OCI-LY1 (cell line): ENCODE measurements around the gene KIRREL3.

Experiments
- H2AFZ ChIP-seq: fragments of 200-600 bp; sonication (generic), shearing (Covaris generic); 2 replicates; pipeline ENCODE4 v1.6.0; 2014; ENCODE audit warnings: antibody characterized with exemption, mild to moderate bottlenecking, low read length
- H3F3A ChIP-seq: fragments of 200-600 bp; sonication (generic), shearing (Covaris generic); 2 replicates; pipeline ENCODE4 v1.6.0; 2014; ENCODE audit warnings: mild to moderate bottlenecking, antibody characterized with exemption, low read length, moderate library complexity; ENCODE audit not compliant: insufficient read depth
- H3K27ac ChIP-seq: fragments of 200-600 bp; sonication (generic); 2 replicates; pipeline ENCODE4 v1.5.1; 2014; ENCODE audit warnings: low read length, mixed run types, mild to moderate bottlenecking, low read depth; ENCODE audit not compliant: poor library complexity, severe bottlenecking
- H3K27me3 ChIP-seq: fragments of 200-600 bp; sonication (generic); 2 replicates; pipeline ENCODE4 v1.6.0; 2014; ENCODE audit warnings: antibody characterized with exemption, mild to moderate bottlenecking, low read length, moderate library complexity; ENCODE audit not compliant: insufficient read depth
- H3K36me3 ChIP-seq: fragments of 200-600 bp; sonication (generic); 2 replicates; pipeline ENCODE4 v1.6.1; 2014; ENCODE audit warnings: mild to moderate bottlenecking, antibody characterized with exemption, low read length, moderate library complexity, mixed read lengths; ENCODE audit not compliant: insufficient read depth
- H3K4me1 ChIP-seq: fragments of 200-600 bp; sonication (generic); 2 replicates; pipeline ENCODE4 v1.5.1; 2014; ENCODE audit warnings: mild to moderate bottlenecking, low read length, moderate library complexity; ENCODE audit not compliant: insufficient read depth, severe bottlenecking
- H3K4me2 ChIP-seq: fragments of 200-600 bp; sonication (generic), shearing (Covaris generic); 2 replicates; pipeline ENCODE4 v1.6.1; 2014; ENCODE audit warnings: low read length
- H3K4me3 ChIP-seq: fragments of 200-600 bp; sonication (generic); 2 replicates; pipeline ENCODE4 v1.5.1; 2014; ENCODE audit warnings: low read length, low read depth, mild to moderate bottlenecking, mixed read lengths; ENCODE audit not compliant: poor library complexity, severe bottlenecking
- H3K79me2 ChIP-seq: fragments of 200-600 bp; shearing (Covaris generic); 2 replicates; pipeline ENCODE4 v1.6.1; 2016; ENCODE audit warnings: mixed run types, low read length, mixed read lengths; ENCODE audit not compliant: insufficient read depth
- H3K9ac ChIP-seq: fragments of 200-600 bp; sonication (generic), shearing (Covaris generic); 2 replicates; pipeline ENCODE4 v1.6.1; 2014; ENCODE audit warnings: mild to moderate bottlenecking, low read length, mixed read lengths
- H3K9me2 ChIP-seq: fragments of 200-600 bp; sonication (generic), shearing (Covaris generic); 2 replicates; pipeline ENCODE4 v1.6.1; 2014; ENCODE audit warnings: low read depth, mild to moderate bottlenecking, low read length, mixed read lengths
- H3K9me3 ChIP-seq: fragments of 200-600 bp; shearing (Covaris generic); 2 replicates; pipeline ENCODE4 v1.6.1; 2014; ENCODE audit warnings: low read length, mixed read lengths
- H4K20me1 ChIP-seq: fragments of 200-600 bp; sonication (generic), shearing (Covaris generic); 2 replicates; pipeline ENCODE4 v1.6.0; 2016; ENCODE audit warnings: mild to moderate bottlenecking, low read length; ENCODE audit not compliant: insufficient read depth
- EZH2 ChIP-seq: fragments of 200-600 bp; sonication (generic), shearing (Covaris generic); IDR thresholded peaks from 2 replicates; pipeline ENCODE4 v1.8.0; 2017; ENCODE audit warnings: borderline replicate concordance, mixed run types, mild to moderate bottlenecking, antibody characterized with exemption, low read length, moderate library complexity, mixed read lengths
- TF ChIP-seq, protein P1 (sequence below): fragments of 200-600 bp; sonication (generic), shearing (Covaris generic); IDR thresholded peaks from 2 replicates; pipeline ENCODE4 v1.5.1; 2017; ENCODE audit warnings: mild to moderate bottlenecking, antibody characterized with exemption, low read length, moderate library complexity, mixed read lengths

KIRREL3 gene

DNA sequence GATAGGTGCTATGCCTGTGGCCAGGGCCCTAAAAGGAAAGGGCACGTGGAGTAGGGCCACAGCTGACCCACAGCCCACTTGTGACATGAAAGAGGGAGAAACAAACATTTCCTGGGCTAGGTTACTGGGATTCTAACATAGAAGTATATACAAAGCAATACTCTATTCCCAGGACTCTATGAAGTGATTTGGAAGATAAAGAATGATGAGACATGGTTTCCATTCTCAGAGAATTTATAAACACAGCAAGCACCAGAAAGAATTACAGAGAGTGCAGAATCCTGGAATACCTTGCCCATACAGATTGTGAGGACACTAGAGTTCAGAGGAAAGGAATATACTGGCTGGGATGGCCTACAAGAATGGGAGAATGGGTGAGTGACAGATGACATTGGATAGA, 86.4 kb downstream of the KIRREL3 start:
- no peak overlapping the region for H3K9ac ChIP-seq
- no peak overlapping the region for H3K27ac ChIP-seq
- H3K9me3 ChIP-seq, result no peaks in the 10 kb centered on the region
- H3K4me2 ChIP-seq, result no peak overlapping the region
- no peak overlapping the region for H2AFZ ChIP-seq
- H3K36me3 ChIP-seq, result no peaks in the 10 kb centered on the region
- H3K4me3 ChIP-seq, result no peak overlapping the region
- H3K9me2 ChIP-seq, result no peaks in the 10 kb centered on the region
- TF ChIP-seq, protein P1, sequence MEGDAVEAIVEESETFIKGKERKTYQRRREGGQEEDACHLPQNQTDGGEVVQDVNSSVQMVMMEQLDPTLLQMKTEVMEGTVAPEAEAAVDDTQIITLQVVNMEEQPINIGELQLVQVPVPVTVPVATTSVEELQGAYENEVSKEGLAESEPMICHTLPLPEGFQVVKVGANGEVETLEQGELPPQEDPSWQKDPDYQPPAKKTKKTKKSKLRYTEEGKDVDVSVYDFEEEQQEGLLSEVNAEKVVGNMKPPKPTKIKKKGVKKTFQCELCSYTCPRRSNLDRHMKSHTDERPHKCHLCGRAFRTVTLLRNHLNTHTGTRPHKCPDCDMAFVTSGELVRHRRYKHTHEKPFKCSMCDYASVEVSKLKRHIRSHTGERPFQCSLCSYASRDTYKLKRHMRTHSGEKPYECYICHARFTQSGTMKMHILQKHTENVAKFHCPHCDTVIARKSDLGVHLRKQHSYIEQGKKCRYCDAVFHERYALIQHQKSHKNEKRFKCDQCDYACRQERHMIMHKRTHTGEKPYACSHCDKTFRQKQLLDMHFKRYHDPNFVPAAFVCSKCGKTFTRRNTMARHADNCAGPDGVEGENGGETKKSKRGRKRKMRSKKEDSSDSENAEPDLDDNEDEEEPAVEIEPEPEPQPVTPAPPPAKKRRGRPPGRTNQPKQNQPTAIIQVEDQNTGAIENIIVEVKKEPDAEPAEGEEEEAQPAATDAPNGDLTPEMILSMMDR, result no peak
- TF ChIP-seq EZH2, result no peak
- H3K27me3 ChIP-seq, result no peaks in the 10 kb centered on the region
- no peaks in the 10 kb centered on the region for H4K20me1 ChIP-seq
- H3K79me2 ChIP-seq, result no peaks in the 10 kb centered on the region
- H3K4me1 ChIP-seq, result no peaks in the 10 kb centered on the region
- no peaks in the 10 kb centered on the region for H3F3A ChIP-seq

GRCh38 chr11:126904520-126904919, 96.0 kb downstream of the KIRREL3 start:
- TF ChIP-seq, protein P1, result no peak
- TF ChIP-seq EZH2, result no peak
- H3K36me3 ChIP-seq, result no peaks in the 10 kb centered on the region
- H3K9ac ChIP-seq, result no peak overlapping the region

DNA sequence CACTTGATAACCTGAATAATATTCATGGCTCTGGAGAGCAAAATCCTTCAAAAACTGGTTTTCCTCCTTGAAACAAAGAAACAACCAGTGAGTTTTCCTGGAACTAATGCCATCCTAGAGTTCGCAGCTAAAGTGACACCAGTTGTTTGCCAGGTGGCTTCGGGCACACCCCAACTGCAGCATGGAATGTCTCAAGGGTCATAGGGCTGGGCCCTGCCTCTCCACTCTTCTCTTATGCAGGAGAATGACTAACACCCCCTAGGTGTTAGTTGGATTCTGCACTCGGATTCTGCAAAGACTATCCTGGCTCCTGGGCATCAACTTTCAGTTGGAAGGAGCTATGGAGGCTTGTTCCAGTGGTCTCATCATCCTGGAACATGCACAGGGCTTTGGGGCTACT, 98.8 kb downstream of the KIRREL3 start:
- H3K79me2 ChIP-seq, result no peaks in the 10 kb centered on the region
- H3K4me2 ChIP-seq, result no peak overlapping the region
- no peak overlapping the region for H3K9ac ChIP-seq
- no peaks in the 10 kb centered on the region for H3F3A ChIP-seq
- no peaks in the 10 kb centered on the region for H3K9me3 ChIP-seq
- H3K4me3 ChIP-seq, result no peak overlapping the region
- no peaks in the 10 kb centered on the region for H3K36me3 ChIP-seq
- H4K20me1 ChIP-seq, result no peaks in the 10 kb centered on the region
- H3K4me1 ChIP-seq, result no peaks in the 10 kb centered on the region
- H3K27me3 ChIP-seq, result no peaks in the 10 kb centered on the region
- TF ChIP-seq, protein P1, result no peak
- TF ChIP-seq EZH2, result no peak
- H2AFZ ChIP-seq, result no peak overlapping the region
- H3K27ac ChIP-seq, result no peak overlapping the region
- no peaks in the 10 kb centered on the region for H3K9me2 ChIP-seq

More at GRCh38 chr11:126904520-126904919, 96.0 kb downstream of the KIRREL3 start:
- Histone ChIP-seq H3K4me1 (no peaks in the 10 kb centered on the region), H3K9me3 (no peaks in the 10 kb centered on the region), H3K79me2 (no peaks in the 10 kb centered on the region), H3K27me3 (no peaks in the 10 kb centered on the region), H3F3A (no peaks in the 10 kb centered on the region), H3K27ac (no peak overlapping the region), H3K4me3 (no peak overlapping the region), H3K4me2 (no peak overlapping the region), H4K20me1 (no peaks in the 10 kb centered on the region), H3K9me2 (no peaks in the 10 kb centered on the region), H2AFZ (no peak overlapping the region)
